GM12865 (cell line): ENCODE results near the gene STK35.

ENCODE experiments used
- DNase-seq: peaks from one replicate; pipeline ENCODE4 v3.0.0; 2010; ENCODE audit warnings: low read depth
- H3K4me3 ChIP-seq: 2 replicates; pipeline ENCODE4 v1.5.1; 2011; ENCODE audit warnings: mild to moderate bottlenecking, low read depth, low read length, control low read depth
- CTCF ChIP-seq: IDR thresholded peaks from 2 replicates; pipeline ENCODE4 v1.5.1; 2011; ENCODE audit warnings: low read length, control low read depth, low read depth, inconsistent platforms; ENCODE audit not compliant: insufficient read depth; ENCODE audit errors: missing control alignments

The STK35 gene

DNA sequence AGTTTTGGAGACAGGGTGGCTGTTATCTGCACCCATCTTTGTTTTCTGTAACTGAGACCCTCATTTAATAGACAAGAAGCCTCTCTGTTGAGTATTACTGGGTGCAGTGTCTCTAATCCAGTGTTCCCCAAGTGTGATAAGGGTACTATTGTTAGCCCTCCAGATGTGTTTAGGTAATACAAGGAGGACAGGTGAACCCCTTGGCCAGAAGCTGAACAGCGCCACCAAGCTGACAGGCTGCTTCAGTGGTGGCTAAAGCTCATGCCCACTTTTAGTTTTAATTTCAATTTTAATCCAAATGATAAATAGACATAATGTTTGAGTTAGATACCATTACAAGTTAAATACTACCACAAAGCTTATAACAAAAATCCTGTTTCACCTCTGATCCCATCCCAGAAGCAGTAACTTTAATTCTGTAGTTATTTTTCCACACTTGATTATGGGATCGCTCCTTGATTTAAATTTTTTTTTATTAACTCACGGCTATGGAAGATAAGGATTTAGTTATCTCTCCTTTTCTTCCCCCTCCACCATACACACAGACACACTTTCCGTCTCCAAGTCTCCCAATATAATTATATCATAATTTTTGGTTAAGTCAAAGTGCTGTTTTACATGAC is 8.4 kb upstream of the STK35 start:
- H3K4me3 ChIP-seq, result no peak overlapping the region
- peak; percentile 42 for DNase-seq
- peak; percentile 58 for TF ChIP-seq CTCF

GRCh38 chr20:2093883-2094282 is 7.7 kb upstream of the STK35 start:
- no peak overlapping the region for H3K4me3 ChIP-seq
- no peak for DNase-seq
- no peak for TF ChIP-seq CTCF

DNA sequence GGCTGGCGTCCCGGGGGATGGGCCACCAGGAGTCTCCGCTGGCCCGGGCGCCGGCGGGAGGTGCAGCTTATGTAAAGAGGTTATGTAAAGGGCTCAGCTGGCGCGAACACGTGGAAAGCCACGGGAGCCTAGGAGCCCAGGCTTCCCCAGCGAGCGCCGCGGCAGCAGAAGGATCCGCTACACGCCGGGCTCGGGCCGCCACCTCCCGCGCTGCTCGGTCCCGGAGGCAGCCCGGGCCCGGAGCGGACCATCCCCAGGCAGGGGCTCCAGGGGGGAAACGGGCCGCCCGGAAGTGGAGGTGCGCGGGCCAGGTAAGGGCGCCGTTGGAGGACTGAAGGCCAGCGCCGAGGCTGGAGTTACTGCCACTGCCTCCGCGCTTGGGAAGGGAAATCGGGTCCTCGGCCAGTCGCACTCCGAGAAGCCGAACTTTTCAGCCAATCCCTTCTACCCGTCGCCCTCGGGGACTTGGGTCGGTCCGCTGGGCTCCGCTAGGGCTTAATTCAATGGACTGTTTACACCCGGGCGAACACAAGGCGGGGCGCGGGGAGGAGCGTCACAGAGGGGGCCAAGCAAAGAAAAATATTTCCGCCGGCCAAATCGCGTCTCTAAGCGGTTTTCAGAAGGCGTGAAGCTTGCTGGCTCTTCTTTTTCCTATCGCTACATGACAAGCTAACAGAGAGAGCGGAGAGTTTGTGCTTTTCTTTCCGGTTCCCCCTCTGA is 398 bp downstream of the STK35 start:
- TF ChIP-seq CTCF, result no peak
- peak; percentile 96 for DNase-seq
- H3K4me3 ChIP-seq, result peak overlapping the region; percentile 90

DNA sequence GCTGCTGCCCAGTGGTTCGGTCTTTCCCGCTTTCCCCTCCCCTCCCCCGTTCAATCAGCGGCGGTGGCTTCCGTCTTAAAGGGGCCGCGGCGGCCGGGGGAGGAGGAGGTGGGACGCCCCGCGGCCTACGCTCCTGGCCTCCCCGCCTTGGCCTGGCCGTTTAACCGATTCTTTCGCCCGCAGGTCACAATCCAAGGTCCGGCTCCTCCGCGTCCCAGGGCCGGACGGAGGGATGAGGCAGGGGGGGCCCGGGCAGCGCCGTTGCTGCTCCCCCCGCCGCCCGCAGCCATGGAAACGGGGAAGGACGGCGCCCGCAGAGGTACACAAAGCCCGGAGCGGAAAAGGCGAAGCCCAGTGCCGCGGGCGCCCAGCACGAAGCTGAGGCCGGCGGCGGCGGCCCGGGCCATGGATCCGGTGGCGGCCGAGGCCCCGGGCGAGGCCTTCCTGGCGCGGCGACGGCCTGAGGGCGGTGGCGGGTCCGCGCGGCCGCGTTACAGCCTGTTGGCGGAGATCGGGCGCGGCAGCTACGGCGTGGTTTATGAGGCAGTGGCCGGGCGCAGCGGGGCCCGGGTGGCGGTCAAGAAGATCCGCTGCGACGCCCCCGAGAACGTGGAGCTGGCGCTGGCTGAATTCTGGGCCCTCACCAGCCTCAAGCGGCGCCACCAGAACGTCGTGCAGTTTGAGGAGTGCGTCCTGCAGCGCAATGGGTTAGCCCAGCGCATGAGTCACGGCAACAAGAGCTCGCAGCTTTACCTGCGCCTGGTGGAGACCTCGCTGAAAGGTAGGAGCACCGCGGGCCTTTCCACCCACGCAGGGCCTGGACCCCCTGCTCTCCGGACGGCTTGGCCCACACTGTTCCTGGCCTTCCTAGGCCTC is 1.2 kb downstream of the STK35 start:
- peak; percentile 92 for DNase-seq
- no peak for TF ChIP-seq CTCF
- peak overlapping the region; percentile 90 for H3K4me3 ChIP-seq

DNA sequence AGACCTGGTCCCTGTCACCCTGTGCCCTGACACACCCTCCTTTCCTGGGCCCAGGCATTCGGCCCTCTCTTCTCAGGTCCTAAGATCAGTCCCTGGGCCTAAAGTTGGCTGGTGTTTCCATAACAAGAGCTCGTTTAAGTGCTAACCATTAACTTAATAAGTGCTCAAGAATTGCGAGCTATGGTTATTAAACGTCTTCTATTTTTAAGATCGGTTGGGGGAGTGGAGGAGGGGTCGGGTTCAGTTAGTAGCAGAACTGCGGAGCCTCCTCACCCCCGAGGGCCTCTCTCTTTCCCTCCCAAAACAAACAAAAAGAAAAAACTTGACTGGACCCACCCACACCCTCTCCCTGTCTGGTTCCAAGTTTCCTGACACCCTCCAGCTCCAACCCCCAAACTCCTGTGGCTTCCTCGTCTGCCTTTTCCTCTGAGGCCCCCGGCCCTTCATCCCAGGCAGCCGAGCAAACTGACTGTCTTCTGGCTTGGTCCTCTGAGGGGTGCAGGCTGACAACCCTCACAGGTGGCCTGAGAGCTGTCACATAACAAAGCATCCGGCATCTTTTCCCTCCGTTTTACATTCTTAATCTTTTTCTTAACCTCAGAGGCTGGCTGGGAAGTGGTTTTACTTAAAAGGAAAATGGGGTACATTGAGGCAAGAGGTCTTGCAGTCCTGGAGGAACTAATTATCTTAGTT is 2.0 kb downstream of the STK35 start:
- TF ChIP-seq CTCF, result no peak
- H3K4me3 ChIP-seq, result peak overlapping the region; percentile 90
- no peak for DNase-seq

DNA sequence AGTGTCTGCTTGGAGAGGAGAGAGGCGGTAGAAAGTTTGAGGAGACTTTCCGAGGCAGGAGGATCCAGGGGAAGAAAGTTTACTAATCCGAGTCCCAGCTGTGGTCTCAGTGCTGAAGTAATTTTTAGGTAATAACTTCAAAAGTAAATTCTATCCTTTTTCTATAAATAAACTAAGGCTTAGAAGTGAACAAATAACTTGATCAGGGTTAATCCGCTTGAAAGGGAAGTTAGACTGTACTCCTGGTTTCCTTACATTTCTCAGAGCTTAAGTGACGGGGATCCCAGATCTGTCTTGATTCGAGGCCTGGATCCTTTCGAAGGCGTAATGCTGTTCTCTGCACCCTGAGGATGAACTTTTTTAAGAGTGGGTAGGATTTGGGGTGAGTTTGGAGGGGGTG is 2.6 kb downstream of the STK35 start:
- DNase-seq, result no peak
- no peak for TF ChIP-seq CTCF

More for the DNA sequence above, 2.6 kb downstream of the STK35 start:
- H3K4me3 ChIP-seq, result peak overlapping the region; percentile 90
